T-helper 9 cell (primary cell): ENCODE results near the gene OTOG.

Source experiments
- DNase-seq: peaks from one replicate; pipeline ENCODE4 v3.0.0-alpha.2; 2020

The OTOG gene

GRCh38 chr11:17563961-17564686 lies 17.1 kb downstream of the OTOG start:
- no peak for DNase-seq

- DNase-seq, result no peak
Observed at GRCh38 chr11:17564687-17565042, 17.6 kb downstream of the OTOG start.

- no peak for DNase-seq
Observed at GRCh38 chr11:17568944-17569343, 21.9 kb downstream of the OTOG start.

GRCh38 chr11:17570034-17570433 lies 23.0 kb downstream of the OTOG start:
- DNase-seq, result no peak

- DNase-seq, result no peak
Observed at GRCh38 chr11:17571431-17572358, 24.6 kb downstream of the OTOG start.

GRCh38 chr11:17572359-17572690 lies 25.3 kb downstream of the OTOG start:
- no peak for DNase-seq

- no peak for DNase-seq
Observed at GRCh38 chr11:17572791-17573460, 25.9 kb downstream of the OTOG start.

GRCh38 chr11:17573526-17573925 lies 26.5 kb downstream of the OTOG start:
- DNase-seq, result no peak

- DNase-seq, result no peak
Observed at GRCh38 chr11:17574141-17575091, 27.4 kb downstream of the OTOG start.

- no peak for DNase-seq
Observed at GRCh38 chr11:17575431-17576425, 28.7 kb downstream of the OTOG start.

GRCh38 chr11:17578296-17578695 lies 31.2 kb downstream of the OTOG start:
- no peak for DNase-seq

GRCh38 chr11:17578958-17579357 lies 31.9 kb downstream of the OTOG start:
- no peak for DNase-seq

- no peak for DNase-seq
Observed at GRCh38 chr11:17579451-17579850, 32.4 kb downstream of the OTOG start.

- DNase-seq, result no peak
Observed at GRCh38 chr11:17580271-17580670, 33.2 kb downstream of the OTOG start.

- DNase-seq, result no peak
Observed at GRCh38 chr11:17581036-17581731, 34.1 kb downstream of the OTOG start.

- no peak for DNase-seq
Observed at GRCh38 chr11:17581732-17582053, 34.6 kb downstream of the OTOG start.

- DNase-seq, result no peak
Observed at GRCh38 chr11:17585911-17586695, 39.0 kb downstream of the OTOG start.

GRCh38 chr11:17588166-17588565 lies 41.1 kb downstream of the OTOG start:
- no peak for DNase-seq

- DNase-seq, result no peak
Observed at GRCh38 chr11:17588721-17589120, 41.7 kb downstream of the OTOG start.

- no peak for DNase-seq
Observed at GRCh38 chr11:17590463-17590862, 43.4 kb downstream of the OTOG start.
